Stimulated activated CD8-positive, alpha-beta memory T cell treated with anti-CD3 and anti-CD28 coated beads, Interleukin-4, amount 100 ng/mL, for 24 hours (primary cell): Measurements from ENCODE around the gene CDH2.

Experiments used
- DNase-seq: peaks from one replicate; pipeline ENCODE4 v3.0.0-alpha.2; 2020; ENCODE audit warnings: low read depth

Gene CDH2

GRCh38 chr18:28086670-28087552 is 90.0 kb downstream of the CDH2 start:
- no peak for DNase-seq

GRCh38 chr18:28081516-28081915 is 95.4 kb downstream of the CDH2 start:
- DNase-seq: no peak

- no peak for DNase-seq
Measured at GRCh38 chr18:28080876-28081300, 96.0 kb downstream of the CDH2 start.

- no peak for DNase-seq
Measured at GRCh38 chr18:28079883-28080282, 97.0 kb downstream of the CDH2 start.

GRCh38 chr18:28078849-28079248 is 98.1 kb downstream of the CDH2 start:
- DNase-seq: no peak

GRCh38 chr18:28078298-28078697 is 98.6 kb downstream of the CDH2 start:
- no peak for DNase-seq

GRCh38 chr18:28075501-28075900 is 101.4 kb downstream of the CDH2 start:
- DNase-seq: no peak

GRCh38 chr18:28074076-28074475 is 102.9 kb downstream of the CDH2 start:
- no peak for DNase-seq

- DNase-seq: no peak
Measured at GRCh38 chr18:28073658-28074057, 103.3 kb downstream of the CDH2 start.

- DNase-seq: no peak
Measured at GRCh38 chr18:28071199-28071598, 105.7 kb downstream of the CDH2 start.

GRCh38 chr18:28068207-28068606 is 108.7 kb downstream of the CDH2 start:
- no peak for DNase-seq

- no peak for DNase-seq
Measured at GRCh38 chr18:28067346-28067745, 109.6 kb downstream of the CDH2 start.

- no peak for DNase-seq
Measured at GRCh38 chr18:28065793-28066186, 111.1 kb downstream of the CDH2 start.

GRCh38 chr18:28065031-28065792 is 111.7 kb downstream of the CDH2 start:
- DNase-seq: no peak

- no peak for DNase-seq
Measured at GRCh38 chr18:28063926-28064325, 113.0 kb downstream of the CDH2 start.

GRCh38 chr18:28063271-28063761 is 113.6 kb downstream of the CDH2 start:
- DNase-seq: no peak

- DNase-seq: no peak
Measured at GRCh38 chr18:28062443-28062842, 114.5 kb downstream of the CDH2 start.

GRCh38 chr18:28059861-28060260 is 117.1 kb downstream of the CDH2 start:
- DNase-seq: no peak

GRCh38 chr18:28050545-28050944 is 126.4 kb downstream of the CDH2 start:
- no peak for DNase-seq

GRCh38 chr18:28048612-28049011 is 128.3 kb downstream of the CDH2 start:
- no peak for DNase-seq

GRCh38 chr18:28045880-28046279 is 131.1 kb downstream of the CDH2 start:
- DNase-seq: no peak

GRCh38 chr18:28045176-28045810 is 131.6 kb downstream of the CDH2 start:
- DNase-seq: no peak

GRCh38 chr18:28044036-28044435 is 132.9 kb downstream of the CDH2 start:
- DNase-seq: no peak
